Measurements from ENCODE around the gene NCKIPSD.

Gene NCKIPSD

GRCh38 chr3:48644898-48645760 lies 40.6 kb downstream of the NCKIPSD start:
- no peak for DNase-seq

- no peak for DNase-seq
Measured at GRCh38 chr3:48642605-48643004, 43.1 kb downstream of the NCKIPSD start.

GRCh38 chr3:48641396-48641795 lies 44.3 kb downstream of the NCKIPSD start:
- DNase-seq, result no peak

- DNase-seq, result no peak
Measured at GRCh38 chr3:48639944-48640606, 45.6 kb downstream of the NCKIPSD start.

GRCh38 chr3:48637305-48637704 lies 48.4 kb downstream of the NCKIPSD start:
- no peak for DNase-seq

GRCh38 chr3:48636149-48636655 lies 49.5 kb downstream of the NCKIPSD start:
- no peak for DNase-seq

GRCh38 chr3:48635222-48636021 lies 50.3 kb downstream of the NCKIPSD start, which contains the start of gene SLC26A6:
Gene SLC26A6, minus strand, starts transcription at chr3:48635461. Its CDS starts 68 bp downstream, at chr3:48635393.
- peak; percentile 88 for DNase-seq

GRCh38 chr3:48634661-48635221 lies 51.0 kb downstream of the NCKIPSD start:
- DNase-seq, result no peak

GRCh38 chr3:48633743-48634142 lies 52.0 kb downstream of the NCKIPSD start:
- no peak for DNase-seq

- no peak for DNase-seq
Measured at GRCh38 chr3:48633256-48633655, 52.5 kb downstream of the NCKIPSD start.

GRCh38 chr3:48631516-48632448 lies 53.9 kb downstream of the NCKIPSD start:
- DNase-seq, result no peak

- no peak for DNase-seq
Measured at GRCh38 chr3:48630833-48631232, 54.9 kb downstream of the NCKIPSD start.

GRCh38 chr3:48630407-48630806 lies 55.3 kb downstream of the NCKIPSD start:
- DNase-seq, result no peak

GRCh38 chr3:48629894-48630293 lies 55.8 kb downstream of the NCKIPSD start:
- no peak for DNase-seq

GRCh38 chr3:48628277-48629017 lies 57.3 kb downstream of the NCKIPSD start:
- DNase-seq, result no peak

GRCh38 chr3:48625600-48625999 lies 60.1 kb downstream of the NCKIPSD start:
- DNase-seq, result no peak

GRCh38 chr3:48624767-48625166 lies 60.9 kb downstream of the NCKIPSD start:
- no peak for DNase-seq

- DNase-seq, result no peak
Measured at GRCh38 chr3:48623851-48624547, 61.7 kb downstream of the NCKIPSD start.

Data from NCI-H526 treated with DMSO at 0.1 percent for 48 hours (cell line).